ENCODE data around the gene RIMBP3C. TPM values are rescaled to one million over a fixed set of nuclear protein-coding genes. Genes with fewer than 3 reads are reported as not detected.

Gene RIMBP3C
- polyA plus RNA-seq, 1 of the 3 experiments (the other 2 are of a cell fraction) = 0.02 TPM

DNA sequence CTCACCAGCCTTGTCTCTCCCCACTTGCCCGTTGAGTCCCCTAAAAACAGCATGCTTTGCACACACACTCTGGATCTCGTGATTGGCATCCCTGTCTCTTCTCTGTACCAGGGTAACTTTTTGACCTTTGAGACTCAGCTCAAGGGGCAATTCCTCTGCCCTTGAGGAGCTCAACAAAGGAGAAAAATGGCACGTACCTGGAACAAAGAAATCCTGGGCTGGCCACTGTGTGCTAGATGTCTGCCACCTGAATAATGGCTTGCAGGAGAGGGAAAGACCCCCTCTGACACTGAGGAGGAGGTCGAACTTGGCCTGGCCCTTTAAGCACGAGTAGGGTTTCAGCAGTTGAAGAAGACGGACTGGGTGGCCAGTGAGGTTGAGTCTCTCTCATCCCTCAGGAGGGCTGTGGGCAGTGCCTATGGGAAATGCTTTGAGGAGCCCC, 22.1 kb upstream of the RIMBP3C start:
- 83% methylated on average over 6 of the region's 6 CpGs for WGBS (ENCODE audit: low lambda C conversion rate)
- TF ChIP-seq TEAD4 (IDR thresholded peaks at IDR 0.05; ENCODE audit: borderline replicate concordance, insufficient read depth) (no peak), ELF1 (IDR thresholded peaks at IDR 0.05) (no peak), YY1 (IDR thresholded peaks at IDR 0.05; ENCODE audit: low read depth) (no peak), MXI1 (IDR thresholded peaks at IDR 0.05; ENCODE audit: low read depth, low read length) (no peak), TAF1 (IDR thresholded peaks at IDR 0.05; ENCODE audit: borderline replicate concordance, low read depth, low read length) (no peak), POLR2AphosphoS5 (IDR thresholded peaks at IDR 0.05; ENCODE audit: low read depth, low read length) (no peak)
- TF ChIP-seq, protein P1, sequence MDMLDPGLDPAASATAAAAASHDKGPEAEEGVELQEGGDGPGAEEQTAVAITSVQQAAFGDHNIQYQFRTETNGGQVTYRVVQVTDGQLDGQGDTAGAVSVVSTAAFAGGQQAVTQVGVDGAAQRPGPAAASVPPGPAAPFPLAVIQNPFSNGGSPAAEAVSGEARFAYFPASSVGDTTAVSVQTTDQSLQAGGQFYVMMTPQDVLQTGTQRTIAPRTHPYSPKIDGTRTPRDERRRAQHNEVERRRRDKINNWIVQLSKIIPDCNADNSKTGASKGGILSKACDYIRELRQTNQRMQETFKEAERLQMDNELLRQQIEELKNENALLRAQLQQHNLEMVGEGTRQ (IDR thresholded peaks at IDR 0.05; ENCODE audit: borderline replicate concordance, low read depth, low read length) = no peak
- Histone ChIP-seq H3K4me1 (ENCODE audit: control insufficient read depth in 1 of 2, insufficient read depth in 2 of 2, low read depth in 1 of 2, low read length in 1 of 2) (peaks cover 15 to 16% of the 10 kb centered on the region in 2 experiments; a peak in 3 of 4 replicates), H3K4me3 (ENCODE audit: low read depth in 2 of 2, low read length in 1 of 2) (no peak overlapping the region), H2AFZ (ENCODE audit: low read depth) (no peak overlapping the region), H3K27me3 (ENCODE audit: insufficient read depth) (no peaks in the 10 kb centered on the region), H3F3A (replicated peaks; ENCODE audit: insufficient read depth) (no peaks in the 10 kb centered on the region), H3K79me2 (ENCODE audit: insufficient read depth) (peaks cover 100% of the 10 kb centered on the region), H3K9me3 (no peaks in the 10 kb centered on the region), H3K36me3 (replicated peaks in 1 of 2; ENCODE audit: control insufficient read depth in 1 of 2, insufficient read depth in 2 of 2, low read length in 1 of 2) (peaks cover 0 to 6% of the 10 kb centered on the region in 2 experiments), H3K27ac (ENCODE audit: low read depth in 2 of 2, low read length in 1 of 2) (no peak overlapping the region), H4K20me1 (ENCODE audit: insufficient read depth) (peaks cover 100% of the 10 kb centered on the region), H3K4me2 (no peak overlapping the region), H3K9ac (no peak overlapping the region), H3K9me2 (no peaks in the 10 kb centered on the region)
- DNase-seq = no peak
- CTCF ChIA-PET = interaction anchor here (0.8 to 2.5 kb wide), 3 partner anchors 35 to 70 kb away, joined by 3 to 8 read pairs (median 4); partner anchors contain the start of gene SDF2L1
- POLR2A ChIA-PET = no interaction called here

- 96% methylated on average over 4 of the region's 4 CpGs for WGBS (ENCODE audit: low lambda C conversion rate)
These were observed 20.4 kb upstream of the RIMBP3C start for GRCh38 chr22:21571679-21572078.

More at GRCh38 chr22:21571679-21572078, 20.4 kb upstream of the RIMBP3C start:
- ChIA-PET POLR2A (no interaction called here), CTCF (no interaction called here)
- Histone ChIP-seq H3K79me2 (ENCODE audit: insufficient read depth) (peaks cover 94% of the 10 kb centered on the region), H3K9me2 (no peaks in the 10 kb centered on the region), H3F3A (replicated peaks; ENCODE audit: insufficient read depth) (no peaks in the 10 kb centered on the region), H3K4me3 (ENCODE audit: low read depth in 2 of 2, low read length in 1 of 2) (no peak overlapping the region), H3K9me3 (no peaks in the 10 kb centered on the region), H3K9ac (no peak overlapping the region), H3K4me1 (ENCODE audit: control insufficient read depth in 1 of 2, insufficient read depth in 2 of 2, low read depth in 1 of 2, low read length in 1 of 2) (peaks cover 15 to 16% of the 10 kb centered on the region in 2 experiments; a peak in 3 of 4 replicates), H3K27me3 (ENCODE audit: insufficient read depth) (no peaks in the 10 kb centered on the region), H3K36me3 (replicated peaks in 1 of 2; ENCODE audit: control insufficient read depth in 1 of 2, insufficient read depth in 2 of 2, low read length in 1 of 2) (peaks cover 0 to 6% of the 10 kb centered on the region in 2 experiments), H4K20me1 (ENCODE audit: insufficient read depth) (peaks cover 86% of the 10 kb centered on the region), H3K27ac (ENCODE audit: low read depth in 2 of 2, low read length in 1 of 2) (no peak overlapping the region), H3K4me2 (no peak overlapping the region), H2AFZ (ENCODE audit: low read depth) (no peak overlapping the region)
- no peak for TF ChIP-seq RCOR1 (IDR thresholded peaks at IDR 0.05; ENCODE audit: low read length)
- no peak for TF ChIP-seq NFIC (IDR thresholded peaks at IDR 0.05; ENCODE audit: borderline replicate concordance)
- no peak for TF ChIP-seq NRF1 (IDR thresholded peaks at IDR 0.05; ENCODE audit: low read depth, low read length)
- no peak for TF ChIP-seq RFX5 (IDR thresholded peaks at IDR 0.05; ENCODE audit: low read length)
- TF ChIP-seq FOXM1 (IDR thresholded peaks at IDR 0.05; ENCODE audit: low read depth) = no peak
- no peak for TF ChIP-seq EZH2phosphoT487 (IDR thresholded peaks at IDR 0.05; ENCODE audit: borderline replicate concordance, low read depth)
- no peak for TF ChIP-seq SMC3 (IDR thresholded peaks at IDR 0.05; ENCODE audit: low read depth, low read length)
- TF ChIP-seq IRF3 (IDR thresholded peaks at IDR 0.05; ENCODE audit: low read depth, low read length) = no peak
- TF ChIP-seq JUND (IDR thresholded peaks at IDR 0.05) = no peak
- TF ChIP-seq MXI1 (IDR thresholded peaks at IDR 0.05; ENCODE audit: low read depth, low read length) = no peak
- no peak for DNase-seq
